ENCODE data around the gene KIAA0232. TPM values are rescaled to one million over a fixed set of nuclear protein-coding genes. Genes with fewer than 3 reads are reported as not detected.

KIAA0232 gene
- total RNA-seq, 8 experiments from 2014 or later = 18.2 to 42.5 (median 35.8) TPM

DNA sequence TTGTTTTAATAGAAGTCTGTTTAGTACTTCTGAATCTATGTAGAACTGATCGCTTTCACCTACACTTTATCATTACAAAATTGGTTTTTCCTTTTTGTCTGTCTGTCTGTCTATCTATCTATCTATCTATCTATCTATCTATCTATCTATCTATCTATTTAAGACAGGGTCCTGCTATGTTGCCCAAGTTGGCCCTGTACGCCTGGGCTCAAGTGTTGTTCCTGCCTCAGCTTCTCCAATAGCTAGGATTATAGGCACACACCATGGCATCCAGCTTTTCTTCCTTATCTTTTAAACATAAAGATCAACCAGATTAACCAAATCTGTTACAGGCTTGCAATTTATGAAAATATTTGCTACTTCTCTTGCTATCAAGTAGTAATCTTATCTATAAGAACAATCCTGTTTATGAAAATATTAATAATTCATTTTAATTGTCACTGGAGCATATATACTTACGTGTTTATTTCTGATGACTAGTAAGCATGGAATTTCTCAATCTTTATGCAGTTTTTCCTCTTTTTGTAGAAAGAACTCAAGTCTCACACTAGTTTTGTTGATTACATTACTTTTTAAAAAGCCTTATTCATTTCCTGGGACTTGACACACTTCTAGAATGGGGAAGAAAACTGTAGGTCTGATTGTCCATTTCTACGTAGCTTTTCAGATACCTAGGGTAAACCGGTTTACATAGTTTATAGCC lies 24.5 kb downstream of the KIAA0232 start:
- H3K4me3 ChIP-seq = no peak overlapping the region
- WGBS, 10 experiments = 81 to 100% (median 97%) methylated on average over 2 to 5 of the region's 5 CpGs
- no peaks in the 10 kb centered on the region for H3K4me1 ChIP-seq (replicated peaks in 1 of 2)
- H3K27ac ChIP-seq = no peak overlapping the region
- ATAC-seq (replicated peaks in 6 of 8) = no peak
- in situ Hi-C loops (cut with MboI; ENCODE audit: low pct_unique_long_range_greater_than_20kb in 2 of 9, low sequenced_read_pairs in 9 of 9, unreplicated experiment in 9 of 9) = no loop called here

DNA sequence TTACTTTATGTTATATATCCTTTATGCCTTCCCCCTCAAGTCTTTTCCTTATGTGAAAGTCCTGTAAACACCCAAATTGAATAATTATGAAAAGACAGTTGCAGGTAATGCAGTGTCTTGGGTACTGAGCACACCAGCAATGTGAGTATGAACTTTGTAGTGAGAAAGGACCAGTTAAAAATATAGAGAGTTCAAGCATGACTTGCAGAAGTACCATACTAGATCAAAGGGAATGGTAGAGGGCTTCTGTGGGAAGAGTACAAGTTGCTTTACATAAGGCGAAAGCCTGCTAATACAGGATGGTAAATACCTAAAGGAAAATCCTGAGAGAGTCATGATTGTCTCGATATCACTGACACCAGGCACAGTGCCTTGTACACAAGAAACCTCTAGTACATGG lies 25.7 kb downstream of the KIAA0232 start:
- Histone ChIP-seq H3K27ac (no peak overlapping the region), H3K4me3 (no peak overlapping the region), H3K4me1 (replicated peaks in 1 of 2) (no peaks in the 10 kb centered on the region)
- 83 to 100% (median 100%) methylated on average over 1 to 2 of the region's 2 CpGs; no CpG with 5 or more reads in 3 of the 10 experiments for WGBS, 10 experiments
- in situ Hi-C loops (cut with MboI; ENCODE audit: low pct_unique_long_range_greater_than_20kb in 2 of 9, low sequenced_read_pairs in 9 of 9, unreplicated experiment in 9 of 9) = no loop called here
- ATAC-seq (replicated peaks in 6 of 8) = no peak

DNA sequence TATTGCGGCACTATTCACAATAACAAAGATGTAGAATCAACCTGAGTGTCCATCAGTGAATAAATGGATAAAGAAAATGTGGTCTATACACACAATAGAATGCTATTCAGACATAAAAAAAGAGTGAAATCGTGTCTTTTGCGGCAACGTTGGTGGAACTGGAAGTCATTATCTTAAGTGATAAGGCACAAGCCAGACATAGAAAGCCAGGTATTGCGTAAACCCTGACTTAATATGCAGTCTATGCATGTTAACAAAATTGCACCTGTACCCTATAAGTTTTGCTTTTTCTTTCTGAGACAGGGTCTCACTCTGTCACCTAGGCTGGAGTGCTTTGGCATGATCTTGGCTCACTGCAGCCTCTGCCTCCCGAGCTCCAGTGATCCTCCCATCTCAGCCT lies 28.6 kb downstream of the KIAA0232 start:
- H3K27ac ChIP-seq = no peak overlapping the region
- in situ Hi-C loops (cut with MboI; ENCODE audit: low pct_unique_long_range_greater_than_20kb in 2 of 9, low sequenced_read_pairs in 9 of 9, unreplicated experiment in 9 of 9) = no loop called here
- H3K4me1 ChIP-seq (replicated peaks in 1 of 2) = no peaks in the 10 kb centered on the region
- no peak overlapping the region for H3K4me3 ChIP-seq
- 90 to 100% (median 93%) methylated on average over 2 to 6 of the region's 6 CpGs for WGBS, 10 experiments
- no peak for ATAC-seq (replicated peaks in 6 of 8)

DNA sequence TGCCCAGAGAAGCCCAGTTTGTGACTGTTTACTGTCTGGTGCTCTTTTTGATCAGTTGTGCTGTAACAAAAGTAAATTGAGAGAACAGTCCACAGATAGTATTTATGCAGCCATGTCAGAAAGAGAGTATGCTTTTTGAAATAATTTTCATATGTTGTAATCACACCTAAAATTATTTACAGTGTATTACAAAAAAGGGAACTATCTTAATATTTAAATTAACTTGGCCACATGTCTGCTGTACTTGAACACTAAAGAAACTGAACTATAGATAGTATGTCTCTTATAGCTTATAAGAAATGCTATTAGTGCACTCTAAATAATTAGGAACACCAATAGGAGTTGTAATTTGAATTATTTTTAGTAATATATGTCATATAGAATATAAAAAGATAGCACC lies 30.2 kb downstream of the KIAA0232 start:
- in situ Hi-C loops (cut with MboI; ENCODE audit: low pct_unique_long_range_greater_than_20kb in 2 of 9, low sequenced_read_pairs in 9 of 9, unreplicated experiment in 9 of 9) = no loop called here
- Histone ChIP-seq H3K4me1 (replicated peaks in 1 of 2) (no peaks in the 10 kb centered on the region), H3K4me3 (no peak overlapping the region), H3K27ac (no peak overlapping the region)
- ATAC-seq (replicated peaks in 6 of 8) = no peak

DNA sequence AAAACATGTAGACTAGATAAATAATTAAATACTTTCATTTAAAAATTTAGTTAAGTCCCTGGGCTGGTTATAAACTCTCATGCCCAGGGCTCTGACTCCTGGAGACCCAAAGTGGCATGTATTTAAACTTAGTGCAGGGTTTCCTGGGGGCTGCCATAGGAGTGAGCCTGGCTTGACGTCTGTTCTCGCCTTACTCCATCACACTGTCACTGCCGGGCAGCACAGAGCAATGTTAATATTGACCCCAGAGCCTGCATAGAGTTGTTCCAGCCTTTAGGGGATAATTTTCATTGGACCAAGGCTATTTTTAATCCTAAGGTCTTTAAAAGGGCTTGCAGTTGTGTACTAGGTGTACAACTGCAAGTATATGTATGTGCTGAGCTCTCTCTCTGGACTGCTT lies 31.2 kb downstream of the KIAA0232 start:
- 76 to 100% (median 96%) methylated on average over 1 to 3 of the region's 3 CpGs; no CpG with 5 or more reads in 3 of the 10 experiments for WGBS, 10 experiments
- in situ Hi-C loops (cut with MboI; ENCODE audit: low pct_unique_long_range_greater_than_20kb in 2 of 9, low sequenced_read_pairs in 9 of 9, unreplicated experiment in 9 of 9) = no loop called here
- no peak overlapping the region for H3K27ac ChIP-seq
- H3K4me3 ChIP-seq = no peak overlapping the region
- H3K4me1 ChIP-seq (replicated peaks in 1 of 2) = no peaks in the 10 kb centered on the region
- ATAC-seq (replicated peaks in 6 of 8) = peak in 2 of 8 experiments; percentile 26 to 83

DNA sequence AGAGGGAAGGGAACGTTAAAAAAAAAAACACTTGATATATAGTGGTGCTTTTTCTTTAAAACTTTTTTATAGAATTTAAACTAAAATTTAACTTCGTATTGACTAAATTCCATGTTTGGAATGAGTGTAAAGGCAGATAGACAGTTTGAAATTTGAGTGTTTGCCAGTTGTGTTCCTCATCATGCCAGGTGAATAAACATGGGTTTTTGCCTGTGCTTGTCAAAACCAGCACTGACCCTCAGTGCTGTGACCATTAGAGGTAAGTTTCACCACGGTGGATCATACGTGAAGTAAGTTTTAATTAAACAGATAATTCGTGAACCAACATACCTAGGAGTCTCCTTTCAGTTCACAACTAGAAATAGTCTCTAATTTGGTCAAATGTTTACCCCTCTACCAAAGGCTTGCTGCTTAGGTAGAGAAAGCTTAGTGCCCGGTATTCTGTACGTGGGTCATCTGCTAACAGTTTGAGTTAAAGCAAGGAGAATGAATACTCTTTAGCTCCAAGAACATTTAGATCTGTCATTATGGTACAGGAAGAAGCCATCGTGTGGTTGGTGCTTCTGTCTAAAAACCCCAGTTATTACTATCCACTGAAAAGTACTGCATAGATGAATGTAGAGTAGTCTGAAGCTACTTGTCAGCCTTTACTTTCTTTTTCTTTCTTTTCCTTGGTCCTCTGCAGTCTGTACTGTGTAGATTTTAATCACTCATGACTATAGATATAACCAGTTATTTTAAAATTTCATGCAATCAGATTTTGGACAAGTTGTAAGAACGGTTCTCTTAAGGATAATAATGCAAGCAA lies 32.7 kb downstream of the KIAA0232 start:
- no peak overlapping the region for H3K4me3 ChIP-seq
- H3K4me1 ChIP-seq (replicated peaks in 1 of 2) = no peaks in the 10 kb centered on the region
- no peak overlapping the region for H3K27ac ChIP-seq
- ATAC-seq (replicated peaks in 6 of 8) = no peak
- WGBS, 10 experiments = 78 to 99% (median 93%) methylated on average over 4 to 9 of the region's 9 CpGs
- in situ Hi-C loops (cut with MboI; ENCODE audit: low pct_unique_long_range_greater_than_20kb in 2 of 9, low sequenced_read_pairs in 9 of 9, unreplicated experiment in 9 of 9) = no loop called here

DNA sequence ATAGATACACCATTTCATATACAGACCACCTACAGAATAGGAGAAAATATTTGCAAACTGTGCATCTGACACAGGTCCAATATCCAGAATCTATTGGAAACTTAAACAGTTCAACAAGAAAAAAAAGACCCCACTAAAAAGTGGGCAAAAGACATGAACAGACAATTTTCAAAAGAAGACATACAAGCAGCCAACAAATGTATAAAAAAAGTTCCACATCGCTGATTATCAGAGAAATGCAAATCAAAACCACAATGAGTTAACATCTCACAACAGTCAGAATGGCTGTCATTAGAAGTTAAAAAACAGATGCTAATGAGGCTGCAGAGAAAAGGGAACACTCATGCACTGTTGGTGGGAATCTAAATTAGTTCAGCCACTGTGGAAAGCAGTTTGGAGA lies 36.8 kb downstream of the KIAA0232 start:
- ATAC-seq (replicated peaks in 6 of 8) = peak in 1 of 8 experiments; percentile 43
- WGBS, 10 experiments = 20 to 100% (median 100%) methylated on average over 1 of the region's 1 CpG; no CpG with 5 or more reads in 1 of the 10 experiments
- Histone ChIP-seq H3K4me1 (replicated peaks in 1 of 2) (no peaks in the 10 kb centered on the region), H3K27ac (no peak overlapping the region), H3K4me3 (no peak overlapping the region)
- in situ Hi-C loops (cut with MboI; ENCODE audit: low pct_unique_long_range_greater_than_20kb in 2 of 9, low sequenced_read_pairs in 9 of 9, unreplicated experiment in 9 of 9) = no loop called here

DNA sequence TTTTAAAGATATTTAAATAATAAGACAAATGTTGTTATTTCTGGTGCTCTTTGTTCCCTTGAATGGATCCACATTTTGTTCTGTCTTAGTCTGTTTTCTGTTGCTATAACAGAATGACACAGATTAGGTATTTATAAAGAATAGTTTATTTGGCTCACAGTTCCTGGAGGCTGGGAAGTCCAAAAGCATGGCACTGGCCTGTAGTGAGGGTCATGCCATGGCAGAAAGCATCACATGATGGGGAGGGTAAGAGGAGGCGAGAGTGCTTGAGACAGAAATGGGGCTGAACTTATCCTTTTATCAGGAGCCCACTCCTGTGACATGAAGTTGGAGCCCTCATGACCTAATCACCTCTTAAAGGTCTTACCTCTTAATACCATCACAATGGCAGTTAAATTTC lies 38.2 kb downstream of the KIAA0232 start:
- no peaks in the 10 kb centered on the region for H3K4me1 ChIP-seq (replicated peaks in 1 of 2)
- 83 to 100% (median 100%) methylated on average over 1 of the region's 1 CpG; no CpG with 5 or more reads in 4 of the 10 experiments for WGBS, 10 experiments
- H3K4me3 ChIP-seq = no peak overlapping the region
- in situ Hi-C loops (cut with MboI; ENCODE audit: low pct_unique_long_range_greater_than_20kb in 2 of 9, low sequenced_read_pairs in 9 of 9, unreplicated experiment in 9 of 9) = no loop called here
- no peak overlapping the region for H3K27ac ChIP-seq
- no peak for ATAC-seq (replicated peaks in 6 of 8)

DNA sequence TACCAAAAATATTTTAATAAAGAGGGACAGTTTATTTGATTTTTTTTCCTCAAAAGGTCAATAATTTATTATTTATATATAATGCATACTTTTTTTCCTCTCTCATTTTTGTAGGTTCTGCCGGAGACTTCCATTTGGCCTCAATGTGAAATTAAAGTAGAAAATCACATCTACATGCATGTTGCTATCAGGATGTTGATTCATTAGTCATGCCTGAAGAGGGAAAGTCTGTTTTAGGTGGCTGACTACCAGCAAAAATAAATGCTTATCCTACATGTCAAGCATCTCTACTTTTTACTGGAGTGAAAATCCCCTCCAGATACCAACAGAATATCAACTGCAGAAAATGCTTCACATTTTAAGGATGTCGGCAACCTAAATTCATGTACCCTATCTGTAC lies 41.5 kb downstream of the KIAA0232 start:
- no peaks in the 10 kb centered on the region for H3K4me1 ChIP-seq (replicated peaks in 1 of 2)
- whole genome bisulfite sequencing, 10 experiments = 86 to 100% (median 100%) methylated on average over 1 to 2 of the region's 2 CpGs; no CpG with 5 or more reads in 1 of the 10 experiments

DNA sequence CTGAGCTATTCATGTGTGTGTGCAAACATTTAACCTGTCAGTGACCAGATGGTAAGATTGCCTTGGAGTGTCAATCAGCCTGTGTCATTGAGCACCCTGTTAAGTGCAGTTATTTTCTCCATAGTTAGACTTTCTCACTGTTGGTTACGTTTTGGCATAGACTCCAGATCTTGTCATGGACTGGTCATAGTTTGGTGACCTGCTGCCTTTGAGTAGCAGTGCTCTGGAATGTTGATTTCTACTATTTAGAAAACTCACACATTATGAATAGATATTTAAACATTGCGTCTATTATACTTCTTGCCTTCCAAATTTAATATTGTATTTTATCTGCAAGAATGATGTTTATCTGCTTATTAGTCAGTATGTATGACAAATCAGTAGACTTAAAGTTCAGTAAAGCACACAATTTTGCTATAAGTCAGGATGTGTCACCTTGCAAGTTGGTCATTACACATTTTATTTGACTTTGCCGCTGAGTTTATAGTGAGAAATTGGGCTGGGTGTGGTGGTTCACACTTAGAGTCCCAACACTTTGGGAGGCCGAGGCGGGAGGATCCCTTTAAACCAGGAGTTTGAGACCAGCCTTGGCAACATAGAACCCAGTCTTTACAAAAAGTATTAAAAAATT lies 42.4 kb downstream of the KIAA0232 start:
- Histone ChIP-seq H3K27ac (no peak overlapping the region), H3K4me1 (replicated peaks in 1 of 2) (no peaks in the 10 kb centered on the region), H3K4me3 (no peak overlapping the region)
- WGBS, 10 experiments = 67 to 100% (median 98%) methylated on average over 2 to 5 of the region's 5 CpGs; no CpG with 5 or more reads in 1 of the 10 experiments
- ATAC-seq (replicated peaks in 6 of 8) = no peak
- in situ Hi-C loops (cut with MboI; ENCODE audit: low pct_unique_long_range_greater_than_20kb in 2 of 9, low sequenced_read_pairs in 9 of 9, unreplicated experiment in 9 of 9) = no loop called here

More for the DNA sequence above, 41.5 kb downstream of the KIAA0232 start:
- H3K4me3 ChIP-seq = no peak overlapping the region
- ATAC-seq (replicated peaks in 6 of 8) = no peak
- H3K27ac ChIP-seq = no peak overlapping the region
- in situ Hi-C loops (cut with MboI; ENCODE audit: low pct_unique_long_range_greater_than_20kb in 2 of 9, low sequenced_read_pairs in 9 of 9, unreplicated experiment in 9 of 9) = no loop called here

DNA sequence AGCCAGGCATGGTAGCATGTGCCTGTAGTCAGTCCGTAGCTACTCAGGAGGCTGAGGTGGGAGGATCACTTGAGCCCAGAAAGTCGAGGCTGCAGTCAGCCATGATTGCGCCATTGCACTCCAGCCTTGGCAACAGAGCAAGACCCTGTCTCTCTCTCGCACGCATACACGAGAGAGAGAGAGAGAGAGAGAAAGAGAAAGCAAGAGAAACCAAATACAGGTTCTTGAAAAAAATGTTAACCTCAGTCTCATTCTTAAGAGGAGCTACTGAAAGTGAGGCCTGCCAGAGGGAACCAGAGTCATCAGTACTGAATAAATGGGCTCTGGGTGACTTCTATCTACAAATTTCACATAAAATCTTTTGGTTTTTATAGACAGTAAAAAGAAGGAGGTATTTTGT lies 42.9 kb downstream of the KIAA0232 start:
- 70 to 100% (median 98%) methylated on average over 2 to 6 of the region's 6 CpGs; no CpG with 5 or more reads in 2 of the 10 experiments for WGBS, 10 experiments

DNA sequence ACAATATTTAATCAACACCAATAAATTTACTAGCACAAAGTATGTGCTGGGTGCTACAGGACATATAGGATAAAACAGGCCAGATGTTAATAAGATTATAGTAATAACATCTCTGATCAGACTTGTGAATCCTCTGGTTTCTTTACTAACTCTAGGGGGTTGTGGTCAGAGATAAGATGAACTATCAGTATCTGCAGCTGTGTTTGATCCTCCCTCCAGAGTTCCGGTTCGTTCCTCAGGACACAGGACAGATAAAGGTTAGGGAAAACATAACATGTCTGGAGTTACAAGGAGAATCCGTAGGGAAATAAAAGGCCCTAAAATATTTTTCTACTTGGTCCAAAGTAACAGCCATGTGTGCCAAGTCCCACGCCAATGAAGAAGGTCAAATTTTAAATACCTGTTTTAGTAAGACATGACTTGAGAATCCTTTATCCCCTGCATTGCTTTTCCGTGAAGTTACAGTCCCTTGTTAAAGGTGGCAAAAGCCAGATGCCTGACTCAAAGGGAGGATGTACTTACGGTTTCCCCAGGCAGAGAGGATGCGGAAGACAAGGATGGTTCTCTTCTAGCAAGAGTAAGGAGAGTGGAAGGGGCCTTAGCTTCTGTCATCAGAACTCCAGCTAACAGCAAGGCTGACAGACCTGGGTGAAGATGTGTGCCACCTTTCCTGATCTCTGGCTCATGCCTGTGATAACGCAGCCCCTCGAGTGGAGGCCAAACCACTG lies 44.4 kb downstream of the KIAA0232 start:
- in situ Hi-C loops (cut with MboI; ENCODE audit: low pct_unique_long_range_greater_than_20kb in 2 of 9, low sequenced_read_pairs in 9 of 9, unreplicated experiment in 9 of 9) = no loop called here
- Histone ChIP-seq H3K4me3 (no peak overlapping the region), H3K4me1 (replicated peaks in 1 of 2) (no peaks in the 10 kb centered on the region), H3K27ac (no peak overlapping the region)
- WGBS, 10 experiments = 60 to 100% (median 95%) methylated on average over 1 to 7 of the region's 9 CpGs; no CpG with 5 or more reads in 1 of the 10 experiments
- ATAC-seq (replicated peaks in 6 of 8) = no peak

More for the DNA sequence above, 42.9 kb downstream of the KIAA0232 start:
- Histone ChIP-seq H3K4me1 (replicated peaks in 1 of 2) (no peaks in the 10 kb centered on the region), H3K27ac (no peak overlapping the region), H3K4me3 (no peak overlapping the region)
- in situ Hi-C loops (cut with MboI; ENCODE audit: low pct_unique_long_range_greater_than_20kb in 2 of 9, low sequenced_read_pairs in 9 of 9, unreplicated experiment in 9 of 9) = no loop called here
- ATAC-seq (replicated peaks in 6 of 8) = no peak

DNA sequence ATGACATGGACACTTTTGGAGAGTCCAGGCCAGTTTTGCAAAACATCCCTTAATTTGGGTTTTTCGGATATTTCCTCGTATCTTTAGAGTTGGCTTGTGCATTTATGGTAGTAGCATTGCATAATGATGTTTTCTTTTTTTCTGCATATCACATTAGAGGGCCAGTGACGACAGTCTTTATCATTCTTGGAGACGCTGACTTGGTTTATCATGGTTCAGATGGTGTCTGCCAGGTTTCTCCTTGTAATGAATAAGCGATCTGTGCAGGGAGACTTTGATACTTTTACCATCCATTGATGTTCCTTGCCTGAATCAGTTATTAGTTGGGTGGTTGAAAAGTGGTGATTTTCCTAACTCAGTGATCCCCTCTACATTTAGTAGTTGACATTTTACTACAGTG lies 46.6 kb downstream of the KIAA0232 start:
- no peak overlapping the region for H3K27ac ChIP-seq
- H3K4me1 ChIP-seq (replicated peaks in 1 of 2) = no peaks in the 10 kb centered on the region
- H3K4me3 ChIP-seq = no peak overlapping the region
- in situ Hi-C loops (cut with MboI; ENCODE audit: low pct_unique_long_range_greater_than_20kb in 2 of 9, low sequenced_read_pairs in 9 of 9, unreplicated experiment in 9 of 9) = no loop called here
- 79 to 100% (median 94%) methylated on average over 1 to 5 of the region's 5 CpGs; no CpG with 5 or more reads in 1 of the 10 experiments for WGBS, 10 experiments
- ATAC-seq (replicated peaks in 6 of 8) = no peak

Data from motor neuron (in vitro differentiated cells).